ENCODE data around the gene DYSF. TPM values are rescaled to one million over a fixed set of nuclear protein-coding genes. Genes with fewer than 3 reads are reported as not detected.

The DYSF gene
- total RNA-seq, 1 experiment from 2014 or later = 5.5 TPM

DNA sequence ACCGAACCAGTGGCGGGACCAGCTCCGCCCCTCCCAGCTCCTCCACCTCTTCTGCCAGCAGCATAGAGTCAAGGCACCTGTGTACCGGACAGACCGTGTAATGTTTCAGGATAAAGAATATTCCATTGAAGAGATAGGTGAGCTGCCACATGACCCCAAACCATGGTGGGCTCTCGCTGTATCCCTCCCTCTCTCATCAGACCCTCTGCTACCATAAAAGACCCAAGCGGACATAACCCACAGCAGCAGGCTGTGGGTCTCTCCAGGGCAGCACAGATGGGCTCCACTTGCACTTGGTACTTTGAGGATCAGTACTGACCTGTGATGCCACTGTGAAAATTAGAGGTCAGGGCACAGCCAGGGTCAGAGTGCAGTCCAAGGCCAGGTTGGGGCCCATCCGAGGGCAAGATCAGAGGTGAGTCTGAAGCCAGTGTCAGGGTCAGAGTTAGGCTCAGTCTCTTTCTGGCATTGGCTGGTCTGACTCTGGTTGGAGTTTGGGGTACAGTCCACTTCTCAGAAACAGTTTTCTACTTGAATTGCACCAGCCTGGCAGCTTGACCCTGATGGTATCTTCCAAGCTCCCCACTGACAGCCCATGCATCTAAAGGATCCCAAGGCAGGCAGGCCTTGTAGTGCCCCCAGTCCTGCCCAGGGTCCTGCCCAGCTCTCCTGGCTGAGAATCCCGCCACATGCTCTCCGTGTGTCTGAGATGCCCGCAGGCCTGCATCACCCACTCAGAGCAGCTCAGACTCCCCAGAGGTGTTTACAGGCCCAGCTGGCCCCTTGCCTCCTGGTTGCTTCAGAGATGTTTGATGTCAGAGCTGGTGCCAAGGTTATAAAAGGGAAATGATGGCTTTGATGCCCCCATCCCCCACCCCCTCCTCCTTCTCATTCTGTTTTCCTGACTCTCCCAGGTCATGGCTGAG, 212.1 kb downstream of the DYSF start:
- Histone ChIP-seq H3K27ac (ENCODE audit: insufficient read length, low read depth, low read length) (no peak overlapping the region), H2AK5ac (ENCODE audit: insufficient read length, low read length) (no peak overlapping the region), H3K23me2 (ENCODE audit: insufficient read length, low read depth, low read length, poor library complexity, severe bottlenecking) (no peaks in the 10 kb centered on the region), H2BK15ac (ENCODE audit: low read depth, low read length) (no peak overlapping the region), H3K18ac (ENCODE audit: insufficient read length, low read depth, low read length) (no peak overlapping the region), H2BK5ac (ENCODE audit: insufficient read length, low read length) (no peak overlapping the region), H2BK120ac (ENCODE audit: low read depth, low read length, poor library complexity, severe bottlenecking) (no peak overlapping the region), H2BK20ac (ENCODE audit: low read depth, low read length, poor library complexity, severe bottlenecking) (no peak overlapping the region), H3K79me2 (ENCODE audit: insufficient read depth, low read length) (no peaks in the 10 kb centered on the region), H3K79me1 (ENCODE audit: insufficient read depth, low read depth, low read length, poor library complexity, severe bottlenecking) (no peaks in the 10 kb centered on the region), H3K27me3 (ENCODE audit: insufficient read depth, low read length) (no peaks in the 10 kb centered on the region), H3K9ac (ENCODE audit: extremely low read depth, insufficient read length, low read length) (no peak overlapping the region), H3K4ac (ENCODE audit: low read depth, low read length) (no peak overlapping the region), H4K20me1 (ENCODE audit: control insufficient read depth, insufficient read depth, insufficient read length) (no peaks in the 10 kb centered on the region), H4K8ac (replicated peaks; ENCODE audit: insufficient read length, low read depth, low read length) (no peak overlapping the region), H3T11ph (ENCODE audit: low read length) (no peak overlapping the region), H4K5ac (ENCODE audit: insufficient read length, low read depth, low read length) (no peak overlapping the region), H3K4me2 (ENCODE audit: insufficient read depth, insufficient read length, low read length) (no peak overlapping the region), H3K14ac (ENCODE audit: insufficient read depth, low read length) (no peak overlapping the region), H2BK12ac (ENCODE audit: insufficient read length, low read depth, low read length) (no peak overlapping the region), H3K23ac (ENCODE audit: insufficient read length, low read depth, low read length) (no peak overlapping the region), H3K4me1 (ENCODE audit: insufficient read depth, low read length) (no peaks in the 10 kb centered on the region), H3K56ac (ENCODE audit: insufficient read length, low read depth, low read length) (no peak overlapping the region), H3K9me3 (ENCODE audit: control insufficient read depth, low read depth, low read length) (no peaks in the 10 kb centered on the region), H2AFZ (ENCODE audit: low read length) (no peak overlapping the region), H4K91ac (ENCODE audit: insufficient read length, low read depth, low read length) (no peak overlapping the region)
- H3K4me1 Mint-ChIP-seq = no peaks in the 10 kb centered on the region
- H3K36me3 Mint-ChIP-seq (ENCODE audit: insufficient read depth in 1 of 3, low read depth in 3 of 3) = no peaks in the 10 kb centered on the region; a peak in 3 of 7 replicates
- H3K27me3 Mint-ChIP-seq (ENCODE audit: low read depth) = no peaks in the 10 kb centered on the region
- TF ChIP-seq, protein P1, sequence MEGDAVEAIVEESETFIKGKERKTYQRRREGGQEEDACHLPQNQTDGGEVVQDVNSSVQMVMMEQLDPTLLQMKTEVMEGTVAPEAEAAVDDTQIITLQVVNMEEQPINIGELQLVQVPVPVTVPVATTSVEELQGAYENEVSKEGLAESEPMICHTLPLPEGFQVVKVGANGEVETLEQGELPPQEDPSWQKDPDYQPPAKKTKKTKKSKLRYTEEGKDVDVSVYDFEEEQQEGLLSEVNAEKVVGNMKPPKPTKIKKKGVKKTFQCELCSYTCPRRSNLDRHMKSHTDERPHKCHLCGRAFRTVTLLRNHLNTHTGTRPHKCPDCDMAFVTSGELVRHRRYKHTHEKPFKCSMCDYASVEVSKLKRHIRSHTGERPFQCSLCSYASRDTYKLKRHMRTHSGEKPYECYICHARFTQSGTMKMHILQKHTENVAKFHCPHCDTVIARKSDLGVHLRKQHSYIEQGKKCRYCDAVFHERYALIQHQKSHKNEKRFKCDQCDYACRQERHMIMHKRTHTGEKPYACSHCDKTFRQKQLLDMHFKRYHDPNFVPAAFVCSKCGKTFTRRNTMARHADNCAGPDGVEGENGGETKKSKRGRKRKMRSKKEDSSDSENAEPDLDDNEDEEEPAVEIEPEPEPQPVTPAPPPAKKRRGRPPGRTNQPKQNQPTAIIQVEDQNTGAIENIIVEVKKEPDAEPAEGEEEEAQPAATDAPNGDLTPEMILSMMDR (conservative IDR thresholded peaks at IDR 0.05) = no peak
- H3K27ac Mint-ChIP-seq = no peak overlapping the region; a peak in 1 of 7 replicates
- H3K9me3 Mint-ChIP-seq = no peaks in the 10 kb centered on the region; a peak in 1 of 5 replicates
- H3K4me3 Mint-ChIP-seq = no peak overlapping the region
- WGBS (ENCODE audit: extremely low coverage, insufficient read length, low lambda C conversion rate) = no CpG with 5 or more reads among the region's 11 CpGs
- peak; percentile 20 for DNase-seq

Measured in H9 (cell line).